HEK293 (cell line): Measurements from ENCODE around the gene ZNG1B.
"Not testable (repeated sequence)": the region's sequence is repeated elsewhere in the genome, so short reads cannot be mapped to it uniquely, and the experiment has no call there.

Source experiments
- CTCF ChIP-seq: fragments of 450-650 bp; formaldehyde crosslinking; IDR thresholded peaks from 2 replicates; pipeline ENCODE4 v1.5.1; 2016; ENCODE audit warnings: missing biosample characterization, missing genetic modification characterization
- KLF17 ChIP-seq: fragments of 450-650 bp; formaldehyde crosslinking; IDR thresholded peaks from 2 replicates; pipeline ENCODE4 v1.5.1; 2016; ENCODE audit warnings: missing biosample characterization, missing genetic modification characterization
- PRDM6 ChIP-seq: fragments of 450-650 bp; formaldehyde crosslinking; IDR thresholded peaks from 2 replicates; pipeline ENCODE4 v1.5.1; 2017; ENCODE audit warnings: missing biosample characterization, missing genetic modification characterization
- ZBTB21 ChIP-seq: fragments of 450-650 bp; formaldehyde crosslinking; IDR thresholded peaks from 2 replicates; pipeline ENCODE4 v1.5.1; 2017; ENCODE audit warnings: missing biosample characterization, missing genetic modification characterization
- ZNF121 ChIP-seq: fragments of 450-650 bp; formaldehyde crosslinking; IDR thresholded peaks from 2 replicates; pipeline ENCODE4 v1.5.1; 2016; ENCODE audit warnings: missing biosample characterization, missing genetic modification characterization
- ZNF274 ChIP-seq, 2 experiments: fragments of 200-500 bp in 1 of 2; fragments of 450-650 bp in 1 of 2; sonication (Bioruptor generic) in 1 of 2; formaldehyde crosslinking in 1 of 2; IDR thresholded peaks; 2 replicates each; pipeline versions ENCODE4 v1.5.1 to v1.6.1; 2014 to 2016; ENCODE audit warnings: borderline replicate concordance in 1 of 2, inconsistent platforms in 1 of 2, low read length in 1 of 2, missing biosample characterization in 1 of 2, missing genetic modification characterization in 1 of 2
- ZNF580 ChIP-seq: fragments of 450-650 bp; formaldehyde crosslinking; IDR thresholded peaks from 2 replicates; pipeline ENCODE4 v1.5.1; 2016; ENCODE audit warnings: missing biosample characterization, missing genetic modification characterization

GRCh38 chr2:113411725-113412352 is 25.7 kb upstream of the ZNG1B start:
- not testable (repeated sequence) for TF ChIP-seq CTCF (tag by site-specific recombination); ZNF121; ZNF274 (IDR thresholded peaks at IDR 0.05; ENCODE audit: low read length); ZNF274 (tag by site-specific recombination; IDR thresholded peaks at IDR 0.05; ENCODE audit: borderline replicate concordance); ZNF580 (tag by site-specific recombination); ZBTB21 (tag by site-specific recombination); PRDM6 (tag by site-specific recombination); KLF17 (tag by site-specific recombination)
